ENCODE results near the gene RCOR1.
"Not testable (repeated sequence)": the region's sequence is repeated elsewhere in the genome, so short reads cannot be mapped to it uniquely, and the experiment has no call there.

DNA sequence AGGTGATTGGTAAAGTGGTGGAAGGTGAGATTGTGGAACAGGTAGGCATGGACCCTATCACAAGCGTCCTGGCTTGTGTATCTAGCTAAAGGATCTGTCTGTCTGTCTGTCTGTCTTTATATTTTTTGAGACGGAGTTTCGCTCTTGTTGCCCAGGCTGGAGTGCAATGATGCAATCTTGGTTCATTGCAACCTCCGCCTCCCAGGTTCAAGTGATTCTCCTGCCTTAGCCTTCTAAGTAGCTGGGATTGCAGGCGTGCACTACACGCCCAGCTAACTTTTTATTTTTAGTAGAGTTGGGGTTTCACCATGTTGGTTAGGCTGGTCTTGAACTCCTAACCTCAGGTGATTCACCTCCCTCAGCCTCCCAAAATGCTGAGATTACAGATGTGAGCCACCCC lies 26.6 kb downstream of the RCOR1 start:
- not testable (repeated sequence) for TF ChIP-seq CTCF (optimal IDR thresholded peaks at IDR 0.05 in 1 of 3, IDR thresholded peaks at IDR 0.05 in 1 of 3, conservative IDR thresholded peaks at IDR 0.05 in 1 of 3; ENCODE audit: extremely low read depth in 1 of 3, insufficient read depth in 2 of 3, low read length in 3 of 3); EZH2 (IDR thresholded peaks at IDR 0.05; ENCODE audit: low read length)

All from keratinocyte (primary cell).